Ovary (tissue), 9 donors: ENCODE results near the gene VAC14. TPM values are rescaled to one million over a fixed set of nuclear protein-coding genes. Genes with fewer than 3 reads are reported as not detected.

Experiments
- DNase-seq, 5 donors: peaks; one replicate each; pipeline ENCODE4 v3.0.0-alpha.2; 2019 to 2020
- H3K27ac ChIP-seq, 2 donors: fragments of 200-600 bp; one replicate each; pipeline versions ENCODE4 v1.5.1 to v1.8.0; 2019 to 2022
- H3K27me3 ChIP-seq: fragments of 200-600 bp; one replicate; pipeline ENCODE4 v1.8.0; 2022
- H3K36me3 ChIP-seq: fragments of 200-600 bp; sonication (generic); one replicate; pipeline ENCODE4 v1.5.1; 2019
- H3K4me1 ChIP-seq: one replicate; pipeline ENCODE4 v1.8.1; 2013; ENCODE audit warnings: mild to moderate bottlenecking, moderate library complexity; ENCODE audit not compliant: insufficient read depth
- H3K4me3 ChIP-seq: fragments of 200-600 bp; sonication (generic); one replicate; pipeline ENCODE4 v1.5.1; 2017
- H3K9me3 ChIP-seq, 2 donors: fragments of 200-600 bp in 1 of 2; sonication (generic) in 1 of 2; one replicate each; pipeline versions ENCODE4 v1.5.1 to v1.8.1; 2013 to 2019; ENCODE audit warnings: mild to moderate bottlenecking in 1 of 2, moderate library complexity in 1 of 2
- EP300 ChIP-seq: sonication (generic); formaldehyde crosslinking; IDR thresholded peaks from one replicate; pipeline ENCODE4 v1.6.1; 2017; ENCODE audit warnings: antibody characterized with exemption
- POLR2A ChIP-seq: fragments of 450-650 bp; IDR thresholded peaks from one replicate; pipeline ENCODE4 v1.6.1; 2017; ENCODE audit warnings: antibody characterized with exemption, mild to moderate bottlenecking, moderate library complexity
- WGBS, 3 donors: extraction: QIAGEN DNeasy Blood & Tissue Kit in 1 of 3; methylation state at CpG; one replicate each; pipeline versions ENCODE4 v1.1.5 to v1.1.7; 2013 to 2017; 5-methylcytosine and 5-hydroxymethylcytosine counted together
- intact Hi-C, 4 donors: fragments of 100-400 bp; cut with DNase I; formaldehyde crosslinking; loops; one replicate each; pipeline versions ENCODE4 v1.11.0 to v1.15.1; 2022 to 2023
- polyA plus RNA-seq, 2 donors: library from polyadenylated mRNA; stranded (reverse); fragments of 200-250 nt in 1 of 2; fragments of 350-450 nt in 1 of 2; fragmentation: Illumina TruSeq in 1 of 2; extraction: RNeasy Lipid Tissue Mini Kit (QIAGEN cat#74804) in 1 of 2; gene quantifications; one replicate each; pipeline ENCODE4 v1.2.3, GENCODE V29; 2013 to 2014
- total RNA-seq, 7 donors: library from RNA; depleted of rRNA in 2 of 7; stranded (reverse); fragments of >200 nt in 2 of 7; fragmentation: NEBNext Ultra II Directional in 3 of 7; extraction: Animal tissue kit (Norgen Biotek cat#: 25700) in 3 of 7; gene quantifications; one replicate each; pipeline versions ENCODE4 v1.1.0 to v1.2.4, GENCODE V29; 2016 to 2023
- TF ChIP-seq, protein P1 (sequence below), 3 donors: fragments of 450-650 bp in 2 of 3; fragments of 200-600 bp in 1 of 3; IDR thresholded peaks; one replicate each; pipeline versions ENCODE4 v1.5.1 to v1.8.0; 2016 to 2022; ENCODE audit warnings: antibody characterized with exemption in 3 of 3, mild to moderate bottlenecking in 1 of 3
- donor health status: DM: no; HTN: no; CAD: no; lungs with moderate emphysema.
- donor health status: DM: no; HTN: no; CAD: no.
- donor health status: Bipolar disorder and iron deficiency.
- donor health status: DM: yes; HTN: yes; CAD: no.
- donor health status: DM: no; HTN: no; CAD: no.
- donor health status: DM: yes; HTN: yes; CAD: no.

Gene VAC14
- total and polyA plus RNA-seq, 9 donors, result 9.9 to 32.4 (median 21.1) TPM

GRCh38 chr16:70778901-70779309 is 22.1 kb downstream of the VAC14 start:
- Histone ChIP-seq H3K27me3 (no peaks in the 10 kb centered on the region), H3K4me3 (no peak overlapping the region), H3K4me1 (peaks cover 7% of the 10 kb centered on the region), H3K36me3 (no peaks in the 10 kb centered on the region), H3K27ac (no peak overlapping the region), H3K9me3 (no peaks in the 10 kb centered on the region)
- 3 to 7% (median 6%) methylated on average over 8 of the region's 8 CpGs for WGBS, 3 donors
- peak; percentile 80 to 92 (median 87) for DNase-seq
- TF ChIP-seq POLR2A (no peak), EP300 (no peak)
- TF ChIP-seq, protein P1, sequence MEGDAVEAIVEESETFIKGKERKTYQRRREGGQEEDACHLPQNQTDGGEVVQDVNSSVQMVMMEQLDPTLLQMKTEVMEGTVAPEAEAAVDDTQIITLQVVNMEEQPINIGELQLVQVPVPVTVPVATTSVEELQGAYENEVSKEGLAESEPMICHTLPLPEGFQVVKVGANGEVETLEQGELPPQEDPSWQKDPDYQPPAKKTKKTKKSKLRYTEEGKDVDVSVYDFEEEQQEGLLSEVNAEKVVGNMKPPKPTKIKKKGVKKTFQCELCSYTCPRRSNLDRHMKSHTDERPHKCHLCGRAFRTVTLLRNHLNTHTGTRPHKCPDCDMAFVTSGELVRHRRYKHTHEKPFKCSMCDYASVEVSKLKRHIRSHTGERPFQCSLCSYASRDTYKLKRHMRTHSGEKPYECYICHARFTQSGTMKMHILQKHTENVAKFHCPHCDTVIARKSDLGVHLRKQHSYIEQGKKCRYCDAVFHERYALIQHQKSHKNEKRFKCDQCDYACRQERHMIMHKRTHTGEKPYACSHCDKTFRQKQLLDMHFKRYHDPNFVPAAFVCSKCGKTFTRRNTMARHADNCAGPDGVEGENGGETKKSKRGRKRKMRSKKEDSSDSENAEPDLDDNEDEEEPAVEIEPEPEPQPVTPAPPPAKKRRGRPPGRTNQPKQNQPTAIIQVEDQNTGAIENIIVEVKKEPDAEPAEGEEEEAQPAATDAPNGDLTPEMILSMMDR (IDR thresholded peaks at IDR 0.05), result no peak
- intact Hi-C loops, result no loop called here

DNA sequence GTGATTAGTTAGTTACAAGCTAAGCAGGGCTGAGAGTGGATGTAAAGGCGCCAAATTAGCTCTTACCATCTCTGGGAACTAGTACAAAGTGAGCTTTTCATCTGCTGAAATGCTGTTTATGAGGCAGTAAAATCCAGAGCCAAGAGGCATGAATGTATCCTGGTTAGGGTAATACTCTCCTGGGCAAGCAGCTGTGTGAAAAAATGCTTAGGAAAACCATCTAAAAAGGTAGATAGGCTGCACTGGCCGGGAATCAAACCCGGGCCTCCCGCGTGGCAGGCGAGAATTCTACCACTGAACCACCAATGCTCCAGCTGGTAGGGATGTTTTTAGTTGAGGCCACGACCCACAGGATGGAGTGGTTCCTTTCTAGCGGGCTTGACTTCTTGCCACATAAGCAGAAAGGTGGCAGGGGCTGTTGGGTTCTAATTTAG is 23.0 kb downstream of the VAC14 start:
- Histone ChIP-seq H3K27me3 (no peaks in the 10 kb centered on the region), H3K4me1 (peaks cover 7% of the 10 kb centered on the region), H3K9me3 (no peaks in the 10 kb centered on the region), H3K36me3 (no peaks in the 10 kb centered on the region), H3K4me3 (no peak overlapping the region), H3K27ac (peak overlapping the region in 1 of 2 donors; percentile 2)
- WGBS, 3 donors, result 65 to 75% (median 69%) methylated on average over 8 of the region's 8 CpGs
- peak in 1 of 5 donors; percentile 41 for DNase-seq
- TF ChIP-seq, protein P1 (IDR thresholded peaks at IDR 0.05), result no peak
- TF ChIP-seq POLR2A, result no peak
- no peak for TF ChIP-seq EP300
- intact Hi-C loops, result no loop called here

DNA sequence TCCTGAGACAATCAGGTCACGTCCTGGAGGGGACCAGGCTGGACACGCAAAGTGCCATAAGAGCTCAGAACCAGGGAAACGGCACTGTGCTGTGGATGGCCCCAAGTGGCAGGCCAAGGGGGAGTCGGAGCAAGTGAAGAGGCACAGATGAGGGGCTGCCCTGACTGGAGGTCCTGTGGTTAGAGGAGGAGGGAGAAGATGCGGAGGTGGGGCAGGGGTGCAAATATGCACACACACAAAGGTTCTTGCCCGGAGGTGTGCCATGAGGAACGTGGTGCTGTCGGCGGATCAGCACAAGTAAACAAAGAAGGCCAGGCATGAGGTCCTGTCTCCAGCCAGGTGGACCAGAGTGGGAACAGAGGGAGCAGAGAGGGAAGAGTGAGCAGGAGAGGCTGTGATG is 23.5 kb downstream of the VAC14 start:
- H3K4me1 ChIP-seq, result peaks cover 7% of the 10 kb centered on the region
- WGBS, 3 donors, result 87 to 90% (median 88%) methylated on average over 9 of the region's 9 CpGs
- no peaks in the 10 kb centered on the region for H3K27me3 ChIP-seq
- no peak overlapping the region for H3K4me3 ChIP-seq
- no peaks in the 10 kb centered on the region for H3K36me3 ChIP-seq
- H3K27ac ChIP-seq, result peak overlapping the region in 1 of 2 donors; percentile 2
- DNase-seq, result no peak
- no peaks in the 10 kb centered on the region for H3K9me3 ChIP-seq
- intact Hi-C loops, result no loop called here
- TF ChIP-seq, protein P1 (IDR thresholded peaks at IDR 0.05), result no peak
- no peak for TF ChIP-seq EP300
- no peak for TF ChIP-seq POLR2A

DNA sequence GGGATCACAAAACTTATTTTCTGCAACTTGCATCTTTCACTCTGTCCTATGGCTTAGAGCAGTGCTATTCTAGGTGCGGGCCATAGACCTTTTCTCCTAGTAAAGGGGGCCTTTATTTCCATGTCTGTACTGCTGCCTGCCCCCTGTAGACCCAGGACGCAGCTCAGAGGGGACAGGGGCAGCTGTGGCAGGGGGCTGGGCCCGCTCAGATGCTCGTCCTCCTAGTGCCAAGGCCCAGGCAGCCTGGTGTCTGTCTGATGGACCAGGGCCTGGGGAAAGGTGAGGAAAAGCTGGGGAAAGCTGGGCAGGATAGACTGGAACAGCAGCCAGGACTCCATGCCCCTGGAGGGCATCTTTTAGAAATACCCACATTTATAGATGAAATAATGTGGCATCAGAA is 25.6 kb downstream of the VAC14 start:
- TF ChIP-seq EP300, result no peak
- TF ChIP-seq, protein P1 (IDR thresholded peaks at IDR 0.05), result no peak
- no peak for TF ChIP-seq POLR2A
- DNase-seq, result no peak
- Histone ChIP-seq H3K27me3 (no peaks in the 10 kb centered on the region), H3K9me3 (no peaks in the 10 kb centered on the region), H3K4me3 (no peak overlapping the region), H3K36me3 (no peaks in the 10 kb centered on the region), H3K27ac (no peak overlapping the region), H3K4me1 (peaks cover 7% of the 10 kb centered on the region)
- WGBS, 3 donors, result 91 to 96% (median 96%) methylated on average over 4 of the region's 4 CpGs
- intact Hi-C loops, result no loop called here
